ENCODE data around the gene HP. TPM values are rescaled to one million over a fixed set of nuclear protein-coding genes. Genes with fewer than 3 reads are reported as not detected.

HP gene
- total RNA-seq, 4 donors from 2014 or later: 1.9 TPM; not detected in 3

DNA sequence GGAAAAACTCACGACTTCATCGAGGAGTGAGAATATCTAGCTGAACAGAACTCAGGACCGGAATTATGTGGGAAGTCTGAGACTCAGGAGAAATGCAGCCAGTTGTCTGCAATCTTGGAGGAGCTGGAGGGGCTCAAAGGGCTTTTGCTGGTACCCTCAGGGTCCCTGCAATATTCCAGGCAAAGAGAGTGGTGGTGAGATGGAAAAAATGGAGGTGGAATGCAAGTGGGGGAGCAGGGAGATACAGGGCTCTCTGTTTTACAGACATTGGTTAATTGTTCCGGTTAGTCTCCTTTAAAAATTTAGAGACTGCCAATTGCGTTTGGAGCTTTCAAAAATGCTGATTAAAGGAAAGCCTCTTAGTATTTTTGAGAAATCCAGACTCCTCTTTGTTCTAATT is 18.2 kb upstream of the HP start:
- DNase-seq: no peak
- no peaks in the 10 kb centered on the region for H3K9me3 ChIP-seq
- H3K4me1 ChIP-seq: no peaks in the 10 kb centered on the region
- no peaks in the 10 kb centered on the region for H3K27me3 ChIP-seq
- intact Hi-C loops (cut with DNase I; ENCODE audit: low total_unique reads) (no loop called here), in situ Hi-C loops (cut with MboI; ENCODE audit: low pct_ligation_motif_present in 1 of 4, low pct_unique_long_range_greater_than_20kb in 1 of 4, low sequenced_read_pairs in 3 of 4) (no loop called here)
- H3K4me3 ChIP-seq: no peak overlapping the region
- H3K36me3 ChIP-seq: no peaks in the 10 kb centered on the region
- WGBS, 2 donors (ENCODE audit: low coverage in 1 of 2): 83 to 89% methylated on average over 4 to 5 of the region's 5 CpGs
- H3K27ac ChIP-seq: no peak overlapping the region
- TF ChIP-seq CTCF (IDR thresholded peaks at IDR 0.05): no peak
- no peak for TF ChIP-seq POLR2A (IDR thresholded peaks at IDR 0.05)
- no peak for TF ChIP-seq POLR2AphosphoS5 (IDR thresholded peaks at IDR 0.05)
- no peak for TF ChIP-seq EP300 (IDR thresholded peaks at IDR 0.05; ENCODE audit: low read depth)

DNA sequence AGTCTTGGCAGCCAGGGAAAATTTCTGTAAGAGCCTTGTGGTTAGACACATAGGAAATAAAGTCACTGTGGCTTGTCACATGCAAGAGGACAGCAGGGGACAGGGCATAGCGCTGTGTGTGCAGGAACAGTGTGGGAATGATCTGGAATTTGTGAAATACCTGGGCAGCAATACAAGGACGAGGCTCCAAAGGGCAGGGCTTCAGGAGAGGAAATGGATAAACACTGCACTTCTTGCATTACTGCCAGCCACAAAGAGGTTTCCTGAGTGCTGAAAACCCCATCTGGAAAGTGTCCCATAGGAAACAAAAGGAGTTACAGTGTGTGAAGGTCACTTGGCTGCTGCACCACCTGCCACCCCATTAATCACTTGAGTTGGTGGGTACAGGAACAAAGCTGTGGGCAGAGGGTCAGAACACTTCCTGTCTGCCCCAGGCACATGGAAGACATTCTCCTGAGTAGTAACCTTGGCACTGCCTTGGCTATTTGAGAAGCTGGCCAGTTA is 12.1 kb upstream of the HP start:
- WGBS, 2 donors (ENCODE audit: low coverage in 1 of 2): 56 to 60% methylated on average over 2 of the region's 2 CpGs
- intact Hi-C loops (cut with DNase I; ENCODE audit: low total_unique reads): no loop called here

DNA sequence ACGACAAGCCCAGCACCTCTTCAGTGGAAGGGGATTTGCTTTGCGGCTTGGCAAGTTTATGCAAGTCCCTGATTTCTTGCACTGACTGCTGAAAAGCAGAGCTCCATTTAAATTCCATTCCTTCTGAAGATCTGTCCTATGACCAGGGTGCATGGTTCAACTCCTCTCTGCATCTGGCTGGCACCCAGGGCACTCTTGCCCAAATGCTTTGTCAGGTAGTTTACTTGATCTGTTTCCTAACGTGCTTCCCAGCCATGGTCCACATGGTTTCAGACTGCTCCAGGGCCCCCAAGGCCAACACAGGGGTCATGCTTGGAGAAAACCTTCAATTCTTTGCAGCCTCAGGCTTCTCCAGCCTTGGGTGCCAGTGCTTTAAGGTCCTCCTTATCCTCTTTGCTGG is 11.2 kb upstream of the HP start:
- no peaks in the 10 kb centered on the region for H3K4me1 ChIP-seq
- intact Hi-C loops (cut with DNase I; ENCODE audit: low total_unique reads) (no loop called here), in situ Hi-C loops (cut with MboI; ENCODE audit: low pct_ligation_motif_present in 1 of 4, low pct_unique_long_range_greater_than_20kb in 1 of 4, low sequenced_read_pairs in 3 of 4) (no loop called here)
- no peaks in the 10 kb centered on the region for H3K27me3 ChIP-seq
- no peaks in the 10 kb centered on the region for H3K9me3 ChIP-seq
- TF ChIP-seq POLR2AphosphoS5 (IDR thresholded peaks at IDR 0.05) (no peak), EP300 (IDR thresholded peaks at IDR 0.05; ENCODE audit: low read depth) (no peak), CTCF (IDR thresholded peaks at IDR 0.05) (no peak)
- H3K36me3 ChIP-seq: peaks cover 0 to 7% (median 0%) of the 10 kb centered on the region in 4 donors
- no peak for DNase-seq
- H3K27ac ChIP-seq: no peak overlapping the region
- WGBS, 2 donors (ENCODE audit: low coverage in 1 of 2): 86 to 87% methylated on average over 1 to 3 of the region's 3 CpGs
- H3K4me3 ChIP-seq: no peak overlapping the region

More for the DNA sequence above, 12.1 kb upstream of the HP start:
- in situ Hi-C loops (cut with MboI; ENCODE audit: low pct_ligation_motif_present in 1 of 4, low pct_unique_long_range_greater_than_20kb in 1 of 4, low sequenced_read_pairs in 3 of 4): no loop called here
- H3K27me3 ChIP-seq: no peaks in the 10 kb centered on the region
- H3K9me3 ChIP-seq: no peaks in the 10 kb centered on the region
- H3K36me3 ChIP-seq: peaks cover 0 to 7% (median 0%) of the 10 kb centered on the region in 4 donors
- no peaks in the 10 kb centered on the region for H3K4me1 ChIP-seq
- no peak overlapping the region for H3K27ac ChIP-seq
- H3K4me3 ChIP-seq: no peak overlapping the region
- TF ChIP-seq POLR2A (IDR thresholded peaks at IDR 0.05): no peak
- DNase-seq: no peak

- TF ChIP-seq POLR2AphosphoS5 (IDR thresholded peaks at IDR 0.05) (no peak), POLR2A (IDR thresholded peaks at IDR 0.05) (no peak), EP300 (IDR thresholded peaks at IDR 0.05; ENCODE audit: low read depth) (no peak)
- 100% methylated on average over 1 of the region's 1 CpG; no CpG with 5 or more reads in 1 of the 2 donors for whole genome bisulfite sequencing, 2 donors (ENCODE audit: low coverage in 1 of 2)
Observed at GRCh38 chr16:72043539-72043938, 10.8 kb upstream of the HP start.

DNA sequence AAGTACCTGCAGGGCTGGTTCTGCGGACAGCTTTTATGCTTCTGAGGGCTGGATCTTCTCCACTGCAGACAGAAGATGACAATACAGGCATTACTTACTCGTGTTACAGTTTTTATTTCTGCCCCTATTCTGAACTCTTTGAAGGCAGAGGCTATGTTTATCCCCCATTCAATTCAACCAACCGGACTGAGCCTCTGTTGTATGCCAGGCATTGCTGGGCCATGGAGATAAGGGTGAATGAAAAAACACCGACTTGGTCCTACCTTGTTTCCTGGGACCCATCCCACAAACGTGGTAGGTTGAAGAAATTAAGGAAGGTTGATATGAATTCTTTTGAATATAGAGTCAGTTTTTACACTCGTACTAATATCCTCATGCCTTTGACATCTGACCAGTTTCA is 10.0 kb upstream of the HP start:
- in situ Hi-C loops (cut with MboI; ENCODE audit: low pct_ligation_motif_present in 1 of 4, low pct_unique_long_range_greater_than_20kb in 1 of 4, low sequenced_read_pairs in 3 of 4): no loop called here
- intact Hi-C loops (cut with DNase I; ENCODE audit: low total_unique reads): no loop called here
- peaks cover 0 to 7% (median 0%) of the 10 kb centered on the region in 4 donors for H3K36me3 ChIP-seq
- no peak for DNase-seq
- 66 to 72% methylated on average over 6 of the region's 6 CpGs for WGBS, 2 donors (ENCODE audit: low coverage in 1 of 2)
- H3K9me3 ChIP-seq: peaks cover 0 to 3% of the 10 kb centered on the region in 2 donors
- no peak overlapping the region for H3K27ac ChIP-seq
- TF ChIP-seq EP300 (IDR thresholded peaks at IDR 0.05; ENCODE audit: low read depth): no peak
- no peak for TF ChIP-seq POLR2AphosphoS5 (IDR thresholded peaks at IDR 0.05)
- TF ChIP-seq POLR2A (IDR thresholded peaks at IDR 0.05): no peak
- no peak for TF ChIP-seq CTCF (IDR thresholded peaks at IDR 0.05)
- H3K4me3 ChIP-seq: no peak overlapping the region
- H3K27me3 ChIP-seq: no peaks in the 10 kb centered on the region
- H3K4me1 ChIP-seq: no peaks in the 10 kb centered on the region

More at GRCh38 chr16:72043539-72043938, 10.8 kb upstream of the HP start:
- Histone ChIP-seq H3K4me1 (no peaks in the 10 kb centered on the region), H3K36me3 (peaks cover 0 to 7% (median 0%) of the 10 kb centered on the region in 4 donors), H3K9me3 (no peaks in the 10 kb centered on the region), H3K27ac (no peak overlapping the region), H3K27me3 (no peaks in the 10 kb centered on the region), H3K4me3 (no peak overlapping the region)
- DNase-seq: no peak
- in situ Hi-C loops (cut with MboI; ENCODE audit: low pct_ligation_motif_present in 1 of 4, low pct_unique_long_range_greater_than_20kb in 1 of 4, low sequenced_read_pairs in 3 of 4): no loop called here
- intact Hi-C loops (cut with DNase I; ENCODE audit: low total_unique reads): no loop called here
